HL-60 (cell line): ENCODE data around the gene TTC39A.

Experiments
- GABPA ChIP-seq: IDR thresholded peaks from 2 replicates; pipeline ENCODE4 v1.6.1; 2012; ENCODE audit warnings: low read depth
- TF ChIP-seq, protein P1 (sequence below): IDR thresholded peaks from one replicate; pipeline ENCODE4 v1.5.1; 2011; ENCODE audit warnings: low read length, control low read depth, inconsistent platforms; ENCODE audit not compliant: insufficient read depth

DNA sequence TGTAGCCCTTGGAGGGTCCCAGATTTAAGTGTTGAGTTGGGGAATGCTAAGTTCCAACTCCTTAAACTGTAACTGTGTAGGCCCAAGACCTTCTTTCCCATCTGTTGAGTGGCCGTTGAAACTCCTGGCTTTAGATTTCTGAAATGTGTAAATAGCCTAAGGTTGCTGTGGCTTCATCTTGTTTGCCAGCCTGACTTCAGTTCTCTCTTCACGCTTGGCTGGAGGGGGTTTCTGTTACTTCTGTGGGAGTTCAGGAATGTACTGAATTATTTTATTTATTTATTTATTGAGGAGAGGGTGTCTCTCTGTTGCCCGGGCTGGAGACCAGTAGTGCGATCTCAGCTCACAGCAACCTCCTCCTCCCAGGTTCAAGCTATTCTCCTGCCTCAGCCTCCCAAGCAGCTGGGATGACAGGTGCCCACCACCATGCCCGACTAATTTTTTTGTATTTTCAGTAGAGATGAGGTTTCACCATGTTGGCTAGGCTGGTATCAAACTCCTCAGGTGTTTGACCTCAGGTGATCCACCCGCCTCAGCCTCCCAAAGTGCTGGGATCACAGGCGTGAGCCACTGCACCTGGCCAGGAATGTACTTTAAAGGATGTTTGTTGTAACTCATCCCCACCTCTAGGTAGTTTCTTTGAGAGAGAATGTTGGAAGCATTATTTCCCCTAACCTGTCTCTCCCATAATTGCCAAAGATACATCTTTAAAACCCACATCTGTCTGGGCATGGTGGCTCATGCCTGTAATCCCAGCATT is 5.9 kb downstream of the TTC39A start:
- TF ChIP-seq, protein P1, sequence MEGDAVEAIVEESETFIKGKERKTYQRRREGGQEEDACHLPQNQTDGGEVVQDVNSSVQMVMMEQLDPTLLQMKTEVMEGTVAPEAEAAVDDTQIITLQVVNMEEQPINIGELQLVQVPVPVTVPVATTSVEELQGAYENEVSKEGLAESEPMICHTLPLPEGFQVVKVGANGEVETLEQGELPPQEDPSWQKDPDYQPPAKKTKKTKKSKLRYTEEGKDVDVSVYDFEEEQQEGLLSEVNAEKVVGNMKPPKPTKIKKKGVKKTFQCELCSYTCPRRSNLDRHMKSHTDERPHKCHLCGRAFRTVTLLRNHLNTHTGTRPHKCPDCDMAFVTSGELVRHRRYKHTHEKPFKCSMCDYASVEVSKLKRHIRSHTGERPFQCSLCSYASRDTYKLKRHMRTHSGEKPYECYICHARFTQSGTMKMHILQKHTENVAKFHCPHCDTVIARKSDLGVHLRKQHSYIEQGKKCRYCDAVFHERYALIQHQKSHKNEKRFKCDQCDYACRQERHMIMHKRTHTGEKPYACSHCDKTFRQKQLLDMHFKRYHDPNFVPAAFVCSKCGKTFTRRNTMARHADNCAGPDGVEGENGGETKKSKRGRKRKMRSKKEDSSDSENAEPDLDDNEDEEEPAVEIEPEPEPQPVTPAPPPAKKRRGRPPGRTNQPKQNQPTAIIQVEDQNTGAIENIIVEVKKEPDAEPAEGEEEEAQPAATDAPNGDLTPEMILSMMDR = no peak
- TF ChIP-seq GABPA = no peak
